Esophagus muscularis mucosa (tissue), 4 donors: ENCODE measurements around the gene UTF1. TPM values are rescaled to one million over a fixed set of nuclear protein-coding genes. Genes with fewer than 3 reads are reported as not detected.
A peak's percentile ranks its signal among the peaks of the same experiment; 100 is the strongest.

Source experiments
- DNase-seq: peaks from one replicate; pipeline ENCODE4 v3.0.0-alpha.2; 2017; ENCODE audit errors: extremely low spot score
- H3K27ac ChIP-seq, 4 donors: fragments of 200-600 bp; sonication (generic); replicated peaks in 1 of 4; 1 replicate in 3 of 4; 2 replicates in 1 of 4; pipeline ENCODE4 v1.5.1; 2016 to 2019; ENCODE audit warnings: mild to moderate bottlenecking in 1 of 4
- H3K27me3 ChIP-seq, 4 donors: fragments of 200-600 bp; sonication (generic); one replicate each; pipeline versions ENCODE4 v1.5.1 to v1.6.0; 2016 to 2019
- H3K36me3 ChIP-seq, 4 donors: fragments of 200-600 bp; sonication (generic); one replicate each; pipeline ENCODE4 v1.5.1; 2016 to 2019
- H3K4me1 ChIP-seq, 4 donors: fragments of 200-600 bp; sonication (generic); one replicate each; pipeline ENCODE4 v1.5.1; 2016 to 2019
- H3K4me3 ChIP-seq, 4 donors: fragments of 200-600 bp; sonication (generic); 1 replicate in 2 of 4; 2 replicates in 2 of 4; pipeline ENCODE4 v1.5.1; 2016 to 2019; ENCODE audit warnings: mild to moderate bottlenecking in 4 of 4, moderate library complexity in 1 of 4
- H3K9me3 ChIP-seq, 4 donors: fragments of 200-600 bp; sonication (generic); 1 replicate in 3 of 4; 2 replicates in 1 of 4; pipeline ENCODE4 v1.5.1; 2016 to 2019
- EP300 ChIP-seq: sonication (generic); formaldehyde crosslinking; IDR thresholded peaks from one replicate; pipeline ENCODE4 v1.6.1; 2017; ENCODE audit warnings: antibody characterized with exemption
- POLR2A ChIP-seq: fragments of 450-650 bp; IDR thresholded peaks from one replicate; pipeline ENCODE4 v1.6.1; 2017; ENCODE audit warnings: antibody characterized with exemption, moderate library complexity, mild to moderate bottlenecking, low read depth
- POLR2AphosphoS5 ChIP-seq, 2 donors: sonication (generic); formaldehyde crosslinking; IDR thresholded peaks; one replicate each; pipeline ENCODE4 v1.6.1; 2017; ENCODE audit warnings: antibody characterized with exemption in 2 of 2
- WGBS: methylation state at CpG from one replicate; pipeline ENCODE4 v1.1.5; 2018; 5-methylcytosine and 5-hydroxymethylcytosine counted together
- intact Hi-C: fragments of 100-400 bp; cut with DNase I; formaldehyde crosslinking; loops from one replicate; pipeline ENCODE4 v1.15.1; 2023
- total RNA-seq, 4 donors: library from RNA; depleted of rRNA; stranded (reverse); fragments of >200 nt; gene quantifications; one replicate each; pipeline versions ENCODE4 v1.1.0 to v1.2.1, GENCODE V29; 2016
- TF ChIP-seq, protein P1 (sequence below), 3 experiments: fragments of 200-600 bp in 2 of 3; fragments of 450-650 bp in 1 of 3; sonication (generic) in 2 of 3; IDR thresholded peaks; one replicate each; pipeline ENCODE4 v1.5.1; 2017 to 2019; ENCODE audit warnings: antibody characterized with exemption in 3 of 3, mild to moderate bottlenecking in 2 of 3, moderate library complexity in 1 of 3

Gene UTF1
- total RNA-seq, 4 donors from 2014 or later: not detected

DNA sequence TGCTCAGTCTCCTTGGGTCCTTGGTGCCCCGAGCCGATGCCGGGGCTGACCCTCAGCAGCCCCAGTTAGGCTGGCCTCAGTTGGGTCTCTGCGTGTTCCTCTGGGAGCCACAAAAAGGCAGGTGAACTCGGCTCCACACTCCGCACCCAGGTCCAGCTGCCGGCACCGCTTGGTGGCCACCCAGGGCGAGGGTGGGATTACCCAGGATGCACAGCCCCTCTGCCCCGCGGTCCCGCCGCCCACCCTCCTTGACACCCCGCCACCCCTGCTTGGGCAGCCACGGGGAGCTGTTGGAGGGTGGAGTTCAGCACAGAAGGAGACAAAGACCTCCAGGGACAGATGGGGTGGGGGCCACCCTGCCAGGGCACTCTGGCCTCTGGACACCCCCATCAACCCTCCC, 25.3 kb downstream of the UTF1 start:
- DNase-seq: no peak
- Histone ChIP-seq H3K27ac (no peak overlapping the region), H3K4me3 (no peak overlapping the region), H3K36me3 (no peaks in the 10 kb centered on the region), H3K4me1 (peaks cover 27 to 34% (median 32%) of the 10 kb centered on the region in 4 donors), H3K27me3 (peaks cover 0 to 36% (median 0%) of the 10 kb centered on the region in 4 donors), H3K9me3 (no peaks in the 10 kb centered on the region)
- TF ChIP-seq EP300: no peak
- no peak for TF ChIP-seq POLR2A
- TF ChIP-seq POLR2AphosphoS5 (IDR thresholded peaks at IDR 0.05): no peak
- TF ChIP-seq, protein P1, sequence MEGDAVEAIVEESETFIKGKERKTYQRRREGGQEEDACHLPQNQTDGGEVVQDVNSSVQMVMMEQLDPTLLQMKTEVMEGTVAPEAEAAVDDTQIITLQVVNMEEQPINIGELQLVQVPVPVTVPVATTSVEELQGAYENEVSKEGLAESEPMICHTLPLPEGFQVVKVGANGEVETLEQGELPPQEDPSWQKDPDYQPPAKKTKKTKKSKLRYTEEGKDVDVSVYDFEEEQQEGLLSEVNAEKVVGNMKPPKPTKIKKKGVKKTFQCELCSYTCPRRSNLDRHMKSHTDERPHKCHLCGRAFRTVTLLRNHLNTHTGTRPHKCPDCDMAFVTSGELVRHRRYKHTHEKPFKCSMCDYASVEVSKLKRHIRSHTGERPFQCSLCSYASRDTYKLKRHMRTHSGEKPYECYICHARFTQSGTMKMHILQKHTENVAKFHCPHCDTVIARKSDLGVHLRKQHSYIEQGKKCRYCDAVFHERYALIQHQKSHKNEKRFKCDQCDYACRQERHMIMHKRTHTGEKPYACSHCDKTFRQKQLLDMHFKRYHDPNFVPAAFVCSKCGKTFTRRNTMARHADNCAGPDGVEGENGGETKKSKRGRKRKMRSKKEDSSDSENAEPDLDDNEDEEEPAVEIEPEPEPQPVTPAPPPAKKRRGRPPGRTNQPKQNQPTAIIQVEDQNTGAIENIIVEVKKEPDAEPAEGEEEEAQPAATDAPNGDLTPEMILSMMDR (IDR thresholded peaks at IDR 0.05): no peak
- 100% methylated on average over 1 of the region's 15 CpGs for WGBS
- intact Hi-C loops: no loop called here

DNA sequence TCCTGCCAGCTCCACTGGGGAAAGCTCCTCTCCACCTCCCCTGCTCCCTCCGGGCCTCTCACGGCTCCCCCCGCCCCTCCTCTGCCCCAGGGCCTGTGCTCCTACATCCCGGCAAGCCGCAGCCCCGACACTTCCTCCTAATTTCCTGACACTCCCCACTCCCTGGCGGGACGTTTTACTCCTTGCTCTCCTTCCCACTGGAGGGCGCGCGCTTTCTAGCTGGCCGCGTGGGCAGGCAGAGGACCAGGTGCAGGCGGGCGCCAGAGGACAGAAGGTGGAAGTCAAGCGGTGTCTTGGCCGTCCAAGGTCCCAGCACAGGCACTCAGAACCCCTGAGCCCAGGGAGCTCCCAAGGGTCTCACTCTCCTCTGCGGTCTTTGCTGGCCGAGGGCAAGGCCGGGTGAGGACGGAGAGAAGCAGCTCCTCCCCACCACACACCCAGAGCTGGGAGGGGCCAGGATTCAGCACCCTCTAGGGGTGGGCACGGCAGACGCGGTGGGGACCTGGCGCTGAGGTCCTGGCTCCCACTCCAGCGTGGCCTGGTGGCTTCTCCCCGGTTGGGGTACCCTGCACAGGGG, 27.6 kb downstream of the UTF1 start:
- Histone ChIP-seq H3K27ac (peak overlapping the region; percentile 34 to 70 (median 66)), H3K9me3 (no peaks in the 10 kb centered on the region), H3K27me3 (peaks cover 0 to 15% (median 0%) of the 10 kb centered on the region in 4 donors), H3K4me1 (peaks cover 42 to 51% (median 49%) of the 10 kb centered on the region in 4 donors), H3K36me3 (no peaks in the 10 kb centered on the region), H3K4me3 (peak overlapping the region; percentile 27 to 34 (median 32))
- intact Hi-C loops: no loop called here
- DNase-seq: no peak
- TF ChIP-seq POLR2AphosphoS5 (IDR thresholded peaks at IDR 0.05): peak in 1 of 2 donors; percentile 46
- TF ChIP-seq, protein P1 (IDR thresholded peaks at IDR 0.05): peak in 2 of 3 experiments; percentile 18 to 42
- no peak for TF ChIP-seq EP300
- TF ChIP-seq POLR2A: no peak
- WGBS: 4% methylated on average over 12 of the region's 27 CpGs

DNA sequence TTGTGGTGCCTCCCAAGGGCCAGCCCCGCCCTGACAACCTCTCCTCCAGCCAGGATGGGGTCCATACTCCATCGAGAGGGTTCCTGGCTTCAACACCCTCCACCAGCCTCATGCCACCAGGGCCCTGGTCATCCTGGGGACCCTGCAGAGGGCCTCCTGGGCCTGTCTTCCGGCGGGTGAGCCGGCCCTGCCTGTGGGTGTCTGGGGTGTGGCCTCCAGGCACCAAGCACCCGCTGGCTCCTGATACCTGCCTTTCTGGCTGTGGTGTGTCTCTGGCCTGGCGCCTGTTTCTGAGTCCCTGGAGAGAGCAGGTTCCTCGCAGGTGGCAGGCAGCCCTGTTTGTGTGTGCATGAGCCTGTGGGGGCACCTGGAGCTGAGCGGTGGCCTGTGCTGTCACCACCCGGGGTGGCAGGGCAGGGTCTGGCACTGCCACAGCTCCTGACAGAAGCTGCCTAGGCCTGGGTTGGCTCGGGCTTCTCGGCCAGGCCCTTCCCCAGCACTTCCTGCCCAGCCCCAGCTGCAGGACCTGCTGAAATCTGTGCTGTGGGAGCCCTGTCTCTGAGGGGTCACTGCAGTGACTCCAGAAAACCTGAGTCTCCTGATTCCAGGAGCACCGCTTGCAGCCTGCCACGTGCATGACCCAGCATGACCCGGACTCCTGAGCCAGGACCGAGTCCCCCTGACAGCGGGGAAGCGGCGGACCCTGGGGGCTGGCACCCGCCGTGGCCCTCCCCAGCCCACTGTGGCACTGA, 28.2 kb downstream of the UTF1 start:
- intact Hi-C loops: no loop called here
- Histone ChIP-seq H3K9me3 (no peaks in the 10 kb centered on the region), H3K4me1 (peaks cover 45 to 54% (median 51%) of the 10 kb centered on the region in 4 donors), H3K27ac (peak overlapping the region; percentile 34 to 70 (median 66)), H3K4me3 (peak overlapping the region; percentile 27 to 34 (median 32)), H3K36me3 (no peaks in the 10 kb centered on the region), H3K27me3 (peaks cover 0 to 11% (median 0%) of the 10 kb centered on the region in 4 donors)
- no peak for DNase-seq
- TF ChIP-seq EP300 (no peak), POLR2AphosphoS5 (IDR thresholded peaks at IDR 0.05) (no peak), POLR2A (no peak)
- TF ChIP-seq, protein P1 (IDR thresholded peaks at IDR 0.05): no peak
- WGBS: 70% methylated on average over 2 of the region's 21 CpGs

DNA sequence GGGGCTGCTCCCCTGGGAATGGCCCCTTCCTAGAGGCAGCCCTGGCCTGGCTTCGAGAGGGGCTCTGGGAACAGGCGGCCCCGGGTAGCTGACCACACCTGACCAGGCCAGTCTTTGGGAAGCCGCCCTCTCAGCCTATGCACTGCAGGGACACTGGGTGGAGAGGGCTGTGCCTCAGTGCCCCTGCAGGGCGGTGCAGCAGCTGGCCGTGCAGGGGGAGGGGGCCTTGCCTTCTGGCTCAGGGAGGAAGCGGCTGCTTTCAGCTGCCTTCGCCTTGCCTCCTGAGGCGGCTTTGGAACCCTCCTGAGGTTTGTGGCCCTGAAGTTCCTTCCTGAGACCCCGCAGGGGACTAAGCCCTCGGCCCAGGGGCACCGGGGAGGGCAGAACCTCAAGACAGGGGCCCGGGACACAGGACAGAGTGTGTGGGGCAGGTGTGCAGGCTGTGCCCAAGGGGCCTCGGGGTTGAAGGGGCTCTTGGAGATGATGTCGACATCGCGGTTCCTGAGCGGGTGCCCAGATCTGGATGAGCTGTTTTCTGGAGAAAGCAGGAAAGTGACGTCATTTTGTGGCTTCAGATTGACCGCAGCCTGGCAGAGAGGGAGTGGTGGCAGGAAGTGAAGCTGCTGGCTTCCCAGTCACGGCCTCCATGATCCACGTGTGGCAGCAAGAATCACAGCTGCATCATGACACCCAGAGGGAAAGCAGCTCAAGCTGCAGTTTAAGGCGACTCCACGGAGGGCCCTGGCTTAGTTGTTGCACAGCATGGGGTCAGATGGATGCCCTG, 29.0 kb downstream of the UTF1 start:
- intact Hi-C loops: no loop called here
- Histone ChIP-seq H3K27me3 (peaks cover 0 to 11% (median 0%) of the 10 kb centered on the region in 4 donors), H3K27ac (peak overlapping the region; percentile 34 to 70 (median 66)), H3K4me3 (no peak overlapping the region), H3K9me3 (no peaks in the 10 kb centered on the region), H3K36me3 (no peaks in the 10 kb centered on the region), H3K4me1 (peaks cover 45 to 54% (median 51%) of the 10 kb centered on the region in 4 donors)
- TF ChIP-seq POLR2AphosphoS5 (IDR thresholded peaks at IDR 0.05) (peak; percentile 52 to 55), EP300 (no peak)
- no peak for DNase-seq
- WGBS: 56% methylated on average over 23 of the region's 24 CpGs
